Uterus (tissue), 4 donors: Measurements from ENCODE around the gene ZNF804B. TPM values are rescaled to one million over a fixed set of nuclear protein-coding genes. Genes with fewer than 3 reads are reported as not detected.

Source experiments
- DNase-seq, 2 donors: peaks; one replicate each; pipeline ENCODE4 v3.0.0-alpha.2; 2019 to 2020
- H3K27ac ChIP-seq, 2 donors: fragments of 200-600 bp; sonication (generic); 1 replicate in 1 of 2; 2 replicates in 1 of 2; pipeline ENCODE4 v1.5.1; 2016 to 2018
- H3K27me3 ChIP-seq, 2 donors: fragments of 200-600 bp; sonication (generic); one replicate each; pipeline ENCODE4 v1.5.1; 2018 to 2019; ENCODE audit warnings: control low read depth in 1 of 2
- H3K36me3 ChIP-seq, 2 donors: fragments of 200-600 bp; sonication (generic); one replicate each; pipeline ENCODE4 v1.5.1; 2019; ENCODE audit warnings: control low read depth in 1 of 2
- H3K4me1 ChIP-seq, 2 donors: fragments of 200-600 bp; sonication (generic); one replicate each; pipeline ENCODE4 v1.5.1; 2018 to 2019; ENCODE audit warnings: control low read depth in 1 of 2
- H3K4me3 ChIP-seq, 2 donors: fragments of 200-600 bp; sonication (generic); 1 replicate in 1 of 2; 2 replicates in 1 of 2; pipeline ENCODE4 v1.5.1; 2018 to 2019; ENCODE audit warnings: mild to moderate bottlenecking in 1 of 2
- H3K9me3 ChIP-seq, 2 donors: fragments of 200-600 bp; sonication (generic); one replicate each; pipeline ENCODE4 v1.5.1; 2019; ENCODE audit warnings: control low read depth in 1 of 2
- CTCF ChIP-seq, 4 experiments: fragments of 200-600 bp in 2 of 4; fragments of 450-650 bp in 2 of 4; sonication (generic) in 2 of 4; IDR thresholded peaks; one replicate each; pipeline ENCODE4 v1.5.1; 2016 to 2019; ENCODE audit warnings: antibody characterized with exemption in 4 of 4, mild to moderate bottlenecking in 2 of 4, moderate library complexity in 1 of 4
- POLR2A ChIP-seq, 2 donors: fragments of 450-650 bp; IDR thresholded peaks; one replicate each; pipeline ENCODE4 v1.6.1; 2016; ENCODE audit warnings: antibody characterized with exemption in 2 of 2, mild to moderate bottlenecking in 1 of 2, moderate library complexity in 1 of 2
- intact Hi-C: fragments of 100-400 bp; cut with DNase I; formaldehyde crosslinking; loops from one replicate; pipeline ENCODE4 v1.15.1; 2023; ENCODE audit warnings: low total_unique reads
- total RNA-seq, 4 donors: library from RNA; depleted of rRNA in 3 of 4; stranded (reverse); fragments of >200 nt in 3 of 4; gene quantifications; one replicate each; pipeline versions ENCODE4 v1.1.0 to v1.2.4, GENCODE V29; 2014 to 2023
- donor health status: DM: yes; HTN: yes; CAD: no.

Gene ZNF804B
- total RNA-seq, 4 donors from 2014 or later, result 0.07 TPM; not detected in 3

DNA sequence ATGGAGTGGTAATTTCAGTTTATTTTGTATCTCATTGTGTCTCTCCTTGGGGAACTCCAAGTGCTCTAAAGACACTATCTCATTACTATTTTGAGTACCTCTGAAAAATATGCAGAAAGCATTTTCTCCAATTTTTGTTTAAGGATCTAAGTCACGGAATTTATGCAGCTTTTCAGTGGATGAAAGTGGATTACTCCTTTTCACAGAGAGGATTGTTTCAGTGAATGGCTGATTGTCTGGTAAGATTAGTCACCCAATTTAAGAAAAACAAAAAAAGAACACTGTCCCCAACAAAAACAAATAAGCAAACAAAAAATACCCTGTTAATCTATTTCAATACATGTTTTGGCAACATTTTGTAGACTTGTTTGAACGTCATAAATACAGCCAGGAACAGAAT is 374.3 kb downstream of the ZNF804B start:
- intact Hi-C loops, result no loop called here
- Histone ChIP-seq H3K36me3 (no peaks in the 10 kb centered on the region), H3K27ac (no peak overlapping the region), H3K9me3 (no peaks in the 10 kb centered on the region), H3K4me3 (no peak overlapping the region), H3K27me3 (no peaks in the 10 kb centered on the region), H3K4me1 (no peaks in the 10 kb centered on the region)
- no peak for DNase-seq
- TF ChIP-seq POLR2A (IDR thresholded peaks at IDR 0.05) (no peak), CTCF (IDR thresholded peaks at IDR 0.05) (no peak)

DNA sequence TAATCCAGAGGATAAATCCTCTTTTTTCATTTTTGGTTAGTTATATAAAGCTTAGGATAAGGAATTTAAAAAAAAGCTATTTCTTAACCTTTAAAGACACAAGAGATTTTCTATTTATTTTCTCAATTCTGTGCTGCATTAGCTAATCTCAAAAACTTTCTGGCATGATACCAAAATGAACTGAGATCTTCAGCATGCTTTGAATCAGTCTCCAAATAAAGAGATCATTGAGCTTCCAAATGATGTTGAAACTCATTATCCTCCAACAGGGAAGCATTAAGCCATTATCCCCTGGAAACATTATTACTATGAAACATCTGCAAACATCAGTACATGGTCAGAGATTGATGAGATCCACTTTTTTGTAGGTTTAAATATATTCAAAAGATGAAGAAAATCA is 386.3 kb downstream of the ZNF804B start:
- Histone ChIP-seq H3K27ac (no peak overlapping the region), H3K36me3 (no peaks in the 10 kb centered on the region), H3K9me3 (no peaks in the 10 kb centered on the region), H3K27me3 (no peaks in the 10 kb centered on the region), H3K4me1 (no peaks in the 10 kb centered on the region), H3K4me3 (no peak overlapping the region)
- intact Hi-C loops, result no loop called here
- DNase-seq, result no peak
- TF ChIP-seq CTCF (IDR thresholded peaks at IDR 0.05), result no peak
- no peak for TF ChIP-seq POLR2A (IDR thresholded peaks at IDR 0.05)

DNA sequence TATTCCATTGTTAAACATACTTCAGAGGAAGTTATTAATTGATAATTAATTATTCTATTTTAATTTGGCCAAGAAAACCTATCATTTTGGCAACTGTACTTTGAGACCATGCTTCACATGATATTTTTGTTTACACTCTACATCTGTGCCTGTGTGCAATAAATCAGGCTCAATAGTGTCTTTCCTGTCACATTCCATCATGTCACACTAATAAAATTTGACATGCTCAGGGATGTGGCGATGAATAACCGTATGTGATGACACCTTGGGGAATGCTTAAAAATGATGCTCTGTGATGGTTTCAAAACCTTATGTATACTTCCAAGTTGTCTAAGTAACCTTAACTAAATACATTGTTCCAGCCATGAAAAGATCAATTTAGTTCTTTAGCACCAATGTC is 400.6 kb downstream of the ZNF804B start:
- DNase-seq, result no peak
- no peak overlapping the region for H3K4me3 ChIP-seq
- intact Hi-C loops, result no loop called here

GRCh38 chr7:89165421-89165820 is 405.9 kb downstream of the ZNF804B start:
- no peaks in the 10 kb centered on the region for H3K27me3 ChIP-seq
- H3K9me3 ChIP-seq, result no peaks in the 10 kb centered on the region
- no peak for DNase-seq
- no peaks in the 10 kb centered on the region for H3K4me1 ChIP-seq
- H3K27ac ChIP-seq, result no peak overlapping the region
- intact Hi-C loops, result no loop called here
- H3K4me3 ChIP-seq, result no peak overlapping the region
- no peak for TF ChIP-seq CTCF (IDR thresholded peaks at IDR 0.05)
- no peak for TF ChIP-seq POLR2A (IDR thresholded peaks at IDR 0.05)
- H3K36me3 ChIP-seq, result no peaks in the 10 kb centered on the region

More for the DNA sequence above, 400.6 kb downstream of the ZNF804B start:
- Histone ChIP-seq H3K9me3 (no peaks in the 10 kb centered on the region), H3K4me1 (no peaks in the 10 kb centered on the region), H3K36me3 (no peaks in the 10 kb centered on the region), H3K27ac (no peak overlapping the region), H3K27me3 (no peaks in the 10 kb centered on the region)
- no peak for TF ChIP-seq POLR2A (IDR thresholded peaks at IDR 0.05)
- no peak for TF ChIP-seq CTCF (IDR thresholded peaks at IDR 0.05)

DNA sequence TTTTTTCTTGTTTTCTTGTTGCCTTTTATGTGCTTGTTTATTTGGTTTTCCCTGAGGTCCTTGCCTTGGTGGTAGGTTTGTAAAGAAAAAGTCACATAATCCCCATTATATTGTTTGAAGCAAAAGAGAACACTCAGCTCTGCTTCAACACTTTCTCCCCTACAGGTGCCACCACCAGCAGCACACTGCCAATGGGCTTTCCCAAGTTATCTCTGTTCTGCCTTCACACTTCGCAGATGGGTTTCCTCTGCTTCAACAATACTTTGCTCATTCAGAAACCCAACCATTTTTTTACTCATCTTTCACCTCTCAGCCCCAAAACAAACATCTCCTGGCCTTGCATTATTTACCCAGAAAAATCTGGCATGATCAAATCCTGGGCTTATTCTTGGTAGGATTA is 411.1 kb downstream of the ZNF804B start:
- no peaks in the 10 kb centered on the region for H3K4me1 ChIP-seq
- intact Hi-C loops, result no loop called here
- H3K9me3 ChIP-seq, result no peaks in the 10 kb centered on the region
- no peaks in the 10 kb centered on the region for H3K27me3 ChIP-seq
- DNase-seq, result no peak
- TF ChIP-seq POLR2A (IDR thresholded peaks at IDR 0.05), result no peak
- no peak for TF ChIP-seq CTCF (IDR thresholded peaks at IDR 0.05)
- no peaks in the 10 kb centered on the region for H3K36me3 ChIP-seq
- H3K4me3 ChIP-seq, result no peak overlapping the region
- H3K27ac ChIP-seq, result no peak overlapping the region
